Progenitor cell of endocrine pancreas (in vitro differentiated cells): ENCODE data around the gene IGFBPL1. TPM values are rescaled to one million over a fixed set of nuclear protein-coding genes. Genes with fewer than 3 reads are reported as not detected.
A peak's percentile ranks its signal among the peaks of the same experiment; 100 is the strongest.
"Not testable (repeated sequence)": the region's sequence is repeated elsewhere in the genome, so short reads cannot be mapped to it uniquely, and the experiment has no call there.

Experiments used
- DNase-seq: peaks from one replicate; pipeline ENCODE4 v3.0.0; 2021; ENCODE audit warnings: low spot score; ENCODE audit not compliant: unreplicated experiment
- H3K27ac Mint-ChIP-seq: 2 replicates; pipeline ENCODE4 v1.8.0; 2021; ENCODE audit warnings: mild to moderate bottlenecking, moderate library complexity, mixed read lengths
- H3K27me3 Mint-ChIP-seq: 2 replicates; pipeline ENCODE4 v1.8.0; 2021; ENCODE audit warnings: mixed read lengths
- H3K36me3 Mint-ChIP-seq: 2 replicates; pipeline ENCODE4 v1.8.0; 2022; ENCODE audit warnings: mixed read lengths; ENCODE audit not compliant: insufficient read depth
- H3K4me1 Mint-ChIP-seq: 2 replicates; pipeline ENCODE4 v1.8.0; 2021; ENCODE audit warnings: low read depth, mixed read lengths
- H3K4me3 Mint-ChIP-seq: 2 replicates; pipeline ENCODE4 v1.8.0; 2021; ENCODE audit warnings: low read depth, mild to moderate bottlenecking, moderate library complexity, mixed read lengths
- H3K9me3 Mint-ChIP-seq: 2 replicates; pipeline ENCODE4 v1.8.0; 2021; ENCODE audit warnings: low read depth, mixed read lengths
- long read RNA-seq: library from polyadenylated mRNA; unstranded; transcript quantifications from one replicate; pipeline ENCODE4 v2.0.0, GENCODE V29; 2020
- total RNA-seq: library from RNA; stranded (reverse); gene quantifications from 2 replicates; pipeline ENCODE4 v1.2.1, GENCODE V29; 2021
- TF ChIP-seq, protein P1 (sequence below): fragments of 200-600 bp; sonication (generic); IDR thresholded peaks from one replicate; pipeline ENCODE4 v1.5.0; 2021; ENCODE audit warnings: antibody characterized with exemption, mild to moderate bottlenecking; ENCODE audit not compliant: unreplicated experiment

Gene IGFBPL1, protein sequence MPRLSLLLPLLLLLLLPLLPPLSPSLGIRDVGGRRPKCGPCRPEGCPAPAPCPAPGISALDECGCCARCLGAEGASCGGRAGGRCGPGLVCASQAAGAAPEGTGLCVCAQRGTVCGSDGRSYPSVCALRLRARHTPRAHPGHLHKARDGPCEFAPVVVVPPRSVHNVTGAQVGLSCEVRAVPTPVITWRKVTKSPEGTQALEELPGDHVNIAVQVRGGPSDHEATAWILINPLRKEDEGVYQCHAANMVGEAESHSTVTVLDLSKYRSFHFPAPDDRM
- total RNA-seq, result 4.7 and 5.1 TPM in 2 replicates
- long read RNA-seq, transcript IGFBPL1-201 (5 exons, 1,093 nt), result major isoform, 5 of 5 reads
- long read RNA-seq, partial matches to known transcripts, result 0 of 5 reads
- long read RNA-seq, other reads (novel, unspliced or antisense), result 0 of 5 reads

DNA sequence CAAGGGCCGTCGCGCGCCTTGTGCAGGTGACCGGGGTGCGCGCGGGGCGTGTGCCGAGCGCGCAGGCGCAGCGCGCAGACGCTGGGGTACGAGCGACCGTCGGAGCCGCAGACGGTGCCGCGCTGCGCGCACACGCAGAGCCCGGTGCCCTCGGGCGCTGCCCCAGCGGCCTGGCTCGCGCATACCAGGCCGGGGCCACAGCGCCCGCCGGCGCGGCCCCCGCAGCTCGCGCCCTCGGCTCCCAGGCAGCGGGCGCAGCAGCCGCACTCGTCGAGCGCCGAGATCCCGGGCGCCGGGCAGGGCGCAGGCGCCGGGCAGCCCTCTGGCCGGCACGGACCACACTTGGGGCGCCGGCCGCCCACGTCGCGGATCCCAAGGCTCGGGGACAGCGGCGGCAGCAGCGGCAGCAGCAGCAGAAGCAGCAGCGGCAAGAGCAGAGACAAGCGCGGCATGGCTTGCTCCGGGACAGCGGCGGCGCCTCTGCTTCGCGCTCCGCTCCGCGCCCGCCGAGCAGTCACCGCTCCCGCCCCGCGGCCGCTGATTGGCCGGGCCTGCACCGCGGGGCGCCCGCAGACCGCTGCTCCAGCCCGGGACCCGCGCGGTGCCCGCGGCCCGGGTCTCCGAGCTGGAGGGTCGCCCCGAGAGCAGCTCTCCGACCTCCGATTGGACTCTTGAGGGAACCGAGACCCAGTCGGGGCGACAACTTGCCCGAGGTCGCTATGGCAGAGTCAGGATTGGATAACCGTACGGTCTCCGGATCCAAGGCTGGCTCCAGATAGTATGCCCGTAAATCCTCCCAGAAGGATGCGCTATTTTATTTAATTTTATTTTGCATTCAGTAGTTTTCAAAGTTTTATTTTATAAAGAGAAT is at the start of gene IGFBPL1:
IGFBPL1 (minus strand) TSS at position 482 of the 871 bp plus-strand sequence; CDS start at position 452, 30 bp downstream.
- peak; percentile 21 for DNase-seq
- H3K27ac Mint-ChIP-seq, result no peak within 1 kb of the TSS
- TF ChIP-seq, protein P1, sequence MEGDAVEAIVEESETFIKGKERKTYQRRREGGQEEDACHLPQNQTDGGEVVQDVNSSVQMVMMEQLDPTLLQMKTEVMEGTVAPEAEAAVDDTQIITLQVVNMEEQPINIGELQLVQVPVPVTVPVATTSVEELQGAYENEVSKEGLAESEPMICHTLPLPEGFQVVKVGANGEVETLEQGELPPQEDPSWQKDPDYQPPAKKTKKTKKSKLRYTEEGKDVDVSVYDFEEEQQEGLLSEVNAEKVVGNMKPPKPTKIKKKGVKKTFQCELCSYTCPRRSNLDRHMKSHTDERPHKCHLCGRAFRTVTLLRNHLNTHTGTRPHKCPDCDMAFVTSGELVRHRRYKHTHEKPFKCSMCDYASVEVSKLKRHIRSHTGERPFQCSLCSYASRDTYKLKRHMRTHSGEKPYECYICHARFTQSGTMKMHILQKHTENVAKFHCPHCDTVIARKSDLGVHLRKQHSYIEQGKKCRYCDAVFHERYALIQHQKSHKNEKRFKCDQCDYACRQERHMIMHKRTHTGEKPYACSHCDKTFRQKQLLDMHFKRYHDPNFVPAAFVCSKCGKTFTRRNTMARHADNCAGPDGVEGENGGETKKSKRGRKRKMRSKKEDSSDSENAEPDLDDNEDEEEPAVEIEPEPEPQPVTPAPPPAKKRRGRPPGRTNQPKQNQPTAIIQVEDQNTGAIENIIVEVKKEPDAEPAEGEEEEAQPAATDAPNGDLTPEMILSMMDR, result no peak
- no peaks in the 10 kb centered on the region for H3K9me3 Mint-ChIP-seq
- no peaks in the 10 kb centered on the region for H3K36me3 Mint-ChIP-seq
- H3K4me1 Mint-ChIP-seq, result peaks cover 5% of the 10 kb centered on the region
- peaks cover 59% of the 10 kb centered on the region for H3K27me3 Mint-ChIP-seq
- peak within 1 kb of the TSS; percentile 54 for H3K4me3 Mint-ChIP-seq

DNA sequence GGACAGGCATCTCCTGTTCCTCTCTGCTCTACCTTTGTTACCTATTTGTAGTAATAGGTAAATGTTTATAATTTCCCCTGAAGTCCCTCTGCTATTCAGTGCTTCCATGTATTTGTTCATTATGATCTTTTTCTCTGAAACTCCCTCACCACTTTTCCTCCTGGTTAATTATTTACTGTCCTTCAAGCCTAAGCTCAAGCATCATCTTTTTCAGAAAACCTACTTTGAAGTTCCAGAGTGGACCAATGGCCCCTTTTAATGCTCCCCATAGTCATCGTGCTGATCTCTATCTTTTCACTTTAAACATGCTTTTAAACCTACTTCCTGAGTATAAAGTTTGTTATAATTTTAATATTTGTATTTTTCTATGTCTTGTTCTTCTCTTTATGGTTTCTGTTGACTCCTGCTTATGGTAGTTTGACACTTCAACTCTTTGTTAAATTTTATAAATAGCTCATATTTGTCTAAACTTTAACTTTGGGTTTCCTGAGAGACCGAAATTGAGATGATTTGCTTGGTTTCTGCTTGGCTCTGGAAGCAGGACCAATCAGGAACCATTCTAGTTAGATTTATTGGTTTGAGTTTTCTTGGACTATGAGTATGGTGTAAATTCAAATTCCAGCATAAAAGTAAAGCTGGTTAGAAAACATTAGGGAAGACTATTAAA is 48.5 kb upstream of the IGFBPL1 start:
- not testable (repeated sequence) for DNase-seq, H3K4me3 Mint-ChIP-seq, H3K36me3 Mint-ChIP-seq, H3K9me3 Mint-ChIP-seq, H3K27me3 Mint-ChIP-seq, H3K27ac Mint-ChIP-seq, H3K4me1 Mint-ChIP-seq

DNA sequence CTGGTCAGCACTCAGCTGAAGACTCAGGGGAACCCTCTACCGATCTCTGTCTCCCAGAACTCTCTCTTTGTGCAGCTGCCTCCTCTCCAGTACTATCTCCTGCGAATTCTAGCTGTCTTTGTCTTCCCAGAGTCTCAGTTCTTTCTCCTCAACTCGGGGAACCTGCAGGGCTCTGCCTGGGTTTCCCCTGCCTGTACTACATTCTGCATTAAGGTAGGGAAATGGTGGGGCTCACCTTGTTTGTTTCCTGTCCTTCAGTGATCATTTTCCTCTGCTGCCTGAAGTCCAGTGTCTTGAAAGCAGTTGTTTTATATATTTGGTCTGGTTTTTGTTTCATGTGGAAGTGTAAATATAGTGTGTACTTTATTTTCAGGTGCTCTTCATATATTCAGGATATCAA is 43.1 kb upstream of the IGFBPL1 start:
- H3K27ac Mint-ChIP-seq, result no peak overlapping the region
- H3K9me3 Mint-ChIP-seq, result peaks cover 6% of the 10 kb centered on the region
- peaks cover 15% of the 10 kb centered on the region for H3K27me3 Mint-ChIP-seq
- no peak overlapping the region for H3K4me3 Mint-ChIP-seq
- TF ChIP-seq, protein P1, result no peak
- H3K4me1 Mint-ChIP-seq, result peaks cover under 1% of the 10 kb centered on the region
- DNase-seq, result no peak
- no peaks in the 10 kb centered on the region for H3K36me3 Mint-ChIP-seq

DNA sequence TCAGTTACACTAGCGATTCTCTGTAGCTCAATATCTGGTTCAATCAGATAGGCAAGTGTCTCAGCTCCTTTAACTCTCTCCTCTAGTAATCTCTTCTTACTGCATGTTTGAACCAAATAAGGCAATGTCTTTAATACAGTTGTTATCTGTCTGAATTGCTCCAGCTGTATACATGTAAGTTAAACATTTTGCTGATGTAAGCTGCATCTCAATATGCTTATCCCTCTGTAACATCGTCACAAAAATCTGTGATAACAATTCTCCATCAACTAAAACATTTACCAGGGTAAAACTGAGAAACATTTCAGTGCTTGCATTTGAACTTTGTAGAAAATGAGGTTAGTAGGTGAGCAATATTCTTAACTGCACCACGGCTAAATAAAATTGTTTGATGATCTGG is 29.6 kb upstream of the IGFBPL1 start:
- peaks cover 16% of the 10 kb centered on the region for H3K9me3 Mint-ChIP-seq
- H3K27ac Mint-ChIP-seq, result no peak overlapping the region
- H3K4me3 Mint-ChIP-seq, result no peak overlapping the region
- H3K27me3 Mint-ChIP-seq, result peaks cover 19% of the 10 kb centered on the region
- H3K4me1 Mint-ChIP-seq, result no peaks in the 10 kb centered on the region
- no peak for DNase-seq
- H3K36me3 Mint-ChIP-seq, result no peaks in the 10 kb centered on the region
- TF ChIP-seq, protein P1, result no peak

DNA sequence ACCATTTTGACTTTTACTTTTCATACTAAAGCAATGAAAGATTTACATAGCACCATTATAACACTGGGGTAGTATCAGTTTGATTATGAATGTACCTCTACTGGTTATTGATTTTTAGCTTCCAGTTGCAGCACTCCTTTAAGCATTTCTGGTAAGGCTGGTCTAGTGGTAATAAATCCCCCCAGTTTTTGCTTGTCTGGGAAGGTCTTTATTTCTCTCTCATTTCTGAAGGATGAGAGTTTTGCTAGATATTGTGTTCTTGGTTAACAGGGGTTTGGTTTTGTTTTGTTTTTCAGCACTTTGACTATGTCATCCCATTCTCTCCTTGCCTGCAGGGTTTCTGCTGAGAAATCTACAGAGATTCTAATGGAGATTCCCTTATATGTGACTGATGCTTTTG is 26.9 kb upstream of the IGFBPL1 start:
- Mint-ChIP-seq H3K4me3 (no peak overlapping the region), H3K4me1 (no peaks in the 10 kb centered on the region), H3K27ac (no peak overlapping the region), H3K36me3 (no peaks in the 10 kb centered on the region), H3K27me3 (peaks cover 18% of the 10 kb centered on the region), H3K9me3 (peaks cover 16% of the 10 kb centered on the region)
- TF ChIP-seq, protein P1, result no peak
- DNase-seq, result no peak
